ENCODE results near the gene RASSF3. TPM values are rescaled to one million over a fixed set of nuclear protein-coding genes. Genes with fewer than 3 reads are reported as not detected.

Gene RASSF3
- total and polyA plus RNA-seq, 10 of the 15 experiments (the other 5 are each of a cell fraction or from before 2014, with no cell fraction given): 6.9 to 62.4 (median 30.3) TPM

DNA sequence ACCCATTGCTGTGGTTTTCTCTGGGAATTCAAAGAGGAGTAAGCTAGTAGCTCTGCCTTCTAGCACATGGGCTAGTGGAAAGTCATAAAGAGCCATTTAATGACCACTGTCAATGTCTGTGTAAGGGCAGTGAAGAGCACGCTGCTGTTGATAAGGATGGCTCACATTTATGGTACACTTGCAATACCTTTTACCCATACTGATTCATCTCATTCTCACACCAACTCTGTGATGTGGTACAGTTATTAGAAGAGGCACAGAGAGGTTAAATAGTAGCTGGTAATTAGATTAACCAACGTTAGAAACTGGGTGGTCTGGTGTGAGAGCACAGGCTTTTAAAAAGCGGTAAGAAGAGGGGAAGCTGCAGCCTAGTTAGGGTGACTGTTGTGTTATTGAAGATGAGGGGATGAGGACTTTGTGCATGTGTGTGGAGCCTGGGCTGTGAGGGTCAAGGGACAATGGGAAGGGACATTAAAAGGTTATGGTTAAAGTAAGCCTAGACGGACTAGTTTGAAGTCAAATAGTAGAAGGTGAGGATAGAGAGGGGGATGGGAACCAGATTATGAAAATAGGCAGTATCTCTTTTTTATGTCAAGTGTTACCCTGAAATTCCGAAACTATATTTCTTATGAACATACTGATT lies 25.2 kb downstream of the RASSF3 start:
- H3K79me2 ChIP-seq (ENCODE audit: control insufficient read depth, insufficient read depth, low read length): peaks cover 85% of the 10 kb centered on the region
- H3K27me3 ChIP-seq (replicated peaks in 1 of 2; ENCODE audit: control insufficient read depth in 2 of 2, insufficient read depth in 2 of 2, low read length in 1 of 2): no peaks in the 10 kb centered on the region
- in situ Hi-C loops (cut with MboI): no loop called here
- no peak overlapping the region for H2AFZ ChIP-seq (ENCODE audit: control insufficient read depth, low read depth, low read length)
- WGBS (ENCODE audit: insufficient coverage, insufficient replicate concordance, low lambda C conversion rate, missing lambda C conversion rate): 48% methylated on average over 5 of the region's 5 CpGs
- ChIA-PET SMC1A (ENCODE audit: uncharacterized antibody, unreplicated experiment) (interaction anchor here (0.8 to 2.6 kb wide), 5 partner anchors 10 to 32 kb away, joined by 3 to 11 read pairs (median 3); no protein-coding TSS in a partner anchor), POLR2A (interaction anchor here (0.8 to 2.6 kb wide), 2 partner anchors 9 to 30 kb away, joined by 3 to 14 read pairs; no protein-coding TSS in a partner anchor), RAD21 (ENCODE audit: unreplicated experiment) (interaction anchor here (1.2 to 2.3 kb wide), 3 partner anchors 10 to 26 kb away, joined by 3 to 5 read pairs (median 3); no protein-coding TSS in a partner anchor), CTCF (no interaction called here)
- FAIRE-seq: peak; percentile 13
- no peaks in the 10 kb centered on the region for H4K20me1 ChIP-seq (ENCODE audit: control insufficient read depth, insufficient read depth)
- intact Hi-C loops (cut with micrococcal nuclease; ENCODE audit: unreplicated experiment): no loop called here
- H3K9me3 ChIP-seq (replicated peaks; ENCODE audit: control insufficient read depth, insufficient read depth, low read length): peaks cover 18% of the 10 kb centered on the region; the same call in 2 of the 3 replicates
- peak; percentile 89 for ATAC-seq
- peak overlapping the region; percentile 30; the same call in 1 of the 2 replicates for H3K4me2 ChIP-seq (ENCODE audit: control insufficient read depth, insufficient read depth)
- no TSS peak for BruUV-seq (replicated peaks)
- no peak overlapping the region for H3K4me3 ChIP-seq
- H3K36me3 ChIP-seq (ENCODE audit: control insufficient read depth in 2 of 2, insufficient read depth in 2 of 2, low read length in 1 of 2): peaks cover 4 to 7% of the 10 kb centered on the region in 2 experiments; a peak in 3 of 4 replicates
- TF ChIP-seq, protein P1, sequence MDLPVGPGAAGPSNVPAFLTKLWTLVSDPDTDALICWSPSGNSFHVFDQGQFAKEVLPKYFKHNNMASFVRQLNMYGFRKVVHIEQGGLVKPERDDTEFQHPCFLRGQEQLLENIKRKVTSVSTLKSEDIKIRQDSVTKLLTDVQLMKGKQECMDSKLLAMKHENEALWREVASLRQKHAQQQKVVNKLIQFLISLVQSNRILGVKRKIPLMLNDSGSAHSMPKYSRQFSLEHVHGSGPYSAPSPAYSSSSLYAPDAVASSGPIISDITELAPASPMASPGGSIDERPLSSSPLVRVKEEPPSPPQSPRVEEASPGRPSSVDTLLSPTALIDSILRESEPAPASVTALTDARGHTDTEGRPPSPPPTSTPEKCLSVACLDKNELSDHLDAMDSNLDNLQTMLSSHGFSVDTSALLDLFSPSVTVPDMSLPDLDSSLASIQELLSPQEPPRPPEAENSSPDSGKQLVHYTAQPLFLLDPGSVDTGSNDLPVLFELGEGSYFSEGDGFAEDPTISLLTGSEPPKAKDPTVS (IDR thresholded peaks at IDR 0.05; ENCODE audit: low read depth, low read length): no peak
- TF ChIP-seq NFYB (IDR thresholded peaks at IDR 0.05; ENCODE audit: insufficient read depth, low read depth, low read length) (no peak), NR2F1 (conservative IDR thresholded peaks at IDR 0.05) (peak; percentile 76), TCF7 (IDR thresholded peaks at IDR 0.05; ENCODE audit: borderline replicate concordance) (peak; percentile 59; the same call in 1 of the 2 replicates), BHLHE40 (IDR thresholded peaks at IDR 0.05; ENCODE audit: borderline replicate concordance in 1 of 2, low read depth in 2 of 2, low read length in 1 of 2) (peak in 1 of 2 experiments; percentile 46; a peak in 2 of 4 replicates), NFIC (IDR thresholded peaks at IDR 0.05; ENCODE audit: low read depth, low read length) (0 out of 2 replicates have a peak, but pooled peaks have one; percentile 27), RUNX3 (IDR thresholded peaks at IDR 0.05; ENCODE audit: low read length) (peak; percentile 44; the same call in 1 of the 2 replicates), MTA2 (IDR thresholded peaks at IDR 0.05; ENCODE audit: low read depth) (peak; percentile 83)
- TF ChIP-seq, protein P2, sequence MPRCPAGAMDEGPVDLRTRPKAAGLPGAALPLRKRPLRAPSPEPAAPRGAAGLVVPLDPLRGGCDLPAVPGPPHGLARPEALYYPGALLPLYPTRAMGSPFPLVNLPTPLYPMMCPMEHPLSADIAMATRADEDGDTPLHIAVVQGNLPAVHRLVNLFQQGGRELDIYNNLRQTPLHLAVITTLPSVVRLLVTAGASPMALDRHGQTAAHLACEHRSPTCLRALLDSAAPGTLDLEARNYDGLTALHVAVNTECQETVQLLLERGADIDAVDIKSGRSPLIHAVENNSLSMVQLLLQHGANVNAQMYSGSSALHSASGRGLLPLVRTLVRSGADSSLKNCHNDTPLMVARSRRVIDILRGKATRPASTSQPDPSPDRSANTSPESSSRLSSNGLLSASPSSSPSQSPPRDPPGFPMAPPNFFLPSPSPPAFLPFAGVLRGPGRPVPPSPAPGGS (IDR thresholded peaks at IDR 0.05; ENCODE audit: borderline replicate concordance, insufficient read depth, low read depth, low read length, poor library complexity, severe bottlenecking): peak; percentile 87
- no peak for DNase-seq (ENCODE audit: low read depth, low spot score)
- peaks cover 6% of the 10 kb centered on the region for H3K4me1 ChIP-seq (ENCODE audit: control insufficient read depth, insufficient read depth, low read length)
- H3K27ac ChIP-seq (ENCODE audit: control insufficient read depth, insufficient read depth): peak overlapping the region; percentile 28; the same call in 1 of the 2 replicates
- no peak overlapping the region for H3K9ac ChIP-seq (ENCODE audit: control insufficient read depth, insufficient read depth, low read length)
